H1 (cell line): ENCODE results near the gene CGREF1. TPM values are rescaled to one million over a fixed set of nuclear protein-coding genes. Genes with fewer than 3 reads are reported as not detected.
A peak's percentile ranks its signal among the peaks of the same experiment; 100 is the strongest.

Experiments
- CTCF ChIA-PET: fragments of 300-600 bp; sonication (Branson Sonifier 250); formaldehyde crosslinking; loops from one replicate; lab custom pipeline; 2021; ENCODE audit not compliant: partially characterized antibody; lab: Charles Lee
- POLR2A ChIA-PET: fragments of 300-600 bp; sonication (Branson Sonifier 250); formaldehyde crosslinking; loops from one replicate; lab custom pipeline; 2021; ENCODE audit warnings: inconsistent platforms; ENCODE audit not compliant: partially characterized antibody; lab: Charles Lee
- DNase-seq, 2 experiments: peaks; one replicate each; pipeline versions ENCODE4 v3.0.0 to v3.0.0-alpha.2; 2010 to 2022; ENCODE audit warnings: low spot score in 2 of 2, low read depth in 1 of 2, mixed read lengths in 1 of 2
- FAIRE-seq: peaks from 2 replicates; lab custom pipeline; 2011; peaks lifted over from hg19 to GRCh38; lab: Jason Lieb, UNC
- H2AFZ ChIP-seq: 2 replicates; pipeline ENCODE4 v1.8.1; 2012; ENCODE audit warnings: low read length, inconsistent platforms
- H2AK5ac ChIP-seq: 2 replicates; pipeline ENCODE4 v1.6.1; 2013; ENCODE audit warnings: low read depth, low read length
- H2BK120ac ChIP-seq: replicated peaks from 2 replicates; pipeline ENCODE3; 2013; ENCODE audit warnings: low read depth, low read length, inconsistent platforms
- H2BK12ac ChIP-seq: 2 replicates; pipeline ENCODE4 v1.6.1; 2013; ENCODE audit warnings: low read depth, low read length
- H2BK15ac ChIP-seq: 2 replicates; pipeline ENCODE4 v1.6.1; 2013; ENCODE audit warnings: low read length
- H2BK20ac ChIP-seq: 2 replicates; pipeline ENCODE4 v1.6.1; 2013; ENCODE audit warnings: low read length
- H2BK5ac ChIP-seq: 2 replicates; pipeline ENCODE4 v1.6.1; 2013; ENCODE audit warnings: low read depth, low read length
- H3K14ac ChIP-seq: 2 replicates; pipeline ENCODE4 v1.6.1; 2013; ENCODE audit warnings: inconsistent platforms; ENCODE audit not compliant: insufficient read length
- H3K18ac ChIP-seq: 2 replicates; pipeline ENCODE4 v1.6.1; 2013; ENCODE audit warnings: low read length; ENCODE audit errors: extremely low read depth
- H3K23ac ChIP-seq: 2 replicates; pipeline ENCODE4 v1.6.1; 2013; ENCODE audit warnings: inconsistent platforms; ENCODE audit not compliant: insufficient read length
- H3K23me2 ChIP-seq: 2 replicates; pipeline ENCODE4 v1.6.1; 2013; ENCODE audit warnings: low read depth, low read length
- H3K27ac ChIP-seq: 2 replicates; pipeline ENCODE4 v1.6.1; 2011; ENCODE audit warnings: low read depth, low read length, inconsistent platforms
- H3K27me3 ChIP-seq, 4 experiments: replicated peaks in 1 of 4; 1 replicate in 1 of 4; 2 replicates in 3 of 4; pipeline versions ENCODE4 v1.6.1 to v1.8.1; 2011 to 2013; ENCODE audit warnings: low read length in 3 of 4, mild to moderate bottlenecking in 3 of 4, inconsistent platforms in 2 of 4, mixed read lengths in 2 of 4, moderate library complexity in 1 of 4; ENCODE audit not compliant: control insufficient read depth in 3 of 4, insufficient read depth in 3 of 4; ENCODE audit errors: extremely low read depth in 1 of 4
- H3K36me3 ChIP-seq, 4 experiments: 2 replicates each; pipeline versions ENCODE4 v1.6.1 to v1.8.1; 2011 to 2013; ENCODE audit warnings: mild to moderate bottlenecking in 4 of 4, low read length in 3 of 4, moderate library complexity in 2 of 4, control low read depth in 1 of 4, inconsistent platforms in 1 of 4; ENCODE audit not compliant: insufficient read depth in 4 of 4, control insufficient read depth in 2 of 4
- H3K4ac ChIP-seq: replicated peaks from 2 replicates; pipeline ENCODE3; 2013; ENCODE audit warnings: low read length, low read depth, mixed read lengths, inconsistent platforms; ENCODE audit not compliant: insufficient read length
- H3K4me1 ChIP-seq, 4 experiments: replicated peaks in 1 of 4; 1 replicate in 1 of 4; 2 replicates in 3 of 4; pipeline versions ENCODE4 v1.6.1 to v1.8.1; 2011 to 2013; ENCODE audit warnings: low read length in 3 of 4, inconsistent platforms in 2 of 4, mixed read lengths in 1 of 4; ENCODE audit not compliant: insufficient read depth in 4 of 4, control insufficient read depth in 3 of 4
- H3K4me2 ChIP-seq, 2 experiments: 2 replicates each; pipeline versions ENCODE4 v1.6.1 to v1.8.1; 2011 to 2013; ENCODE audit warnings: low read depth in 2 of 2, low read length in 2 of 2, control low read depth in 1 of 2, inconsistent platforms in 1 of 2, mild to moderate bottlenecking in 1 of 2; ENCODE audit not compliant: insufficient read depth in 1 of 2
- H3K4me3 ChIP-seq, 4 experiments: fragments of 200-600, 300-600 bp in 1 of 4; sonication (generic), shearing (Covaris generic), sonication (Bioruptor Twin) in 1 of 4; 2 replicates each; pipeline versions ENCODE4 v1.5.1 to v1.8.1; 2011 to 2016; ENCODE audit warnings: low read length in 4 of 4, low read depth in 3 of 4, control low read depth in 2 of 4, inconsistent platforms in 2 of 4, mild to moderate bottlenecking in 2 of 4, mixed read lengths in 1 of 4, moderate library complexity in 1 of 4; ENCODE audit not compliant: insufficient read depth in 2 of 4; ENCODE audit errors: extremely low read depth in 1 of 4
- H3K56ac ChIP-seq: replicated peaks from 2 replicates; pipeline ENCODE3; 2013; ENCODE audit warnings: low read depth, mild to moderate bottlenecking, mixed read lengths, low read length, inconsistent platforms; ENCODE audit not compliant: insufficient read length
- H3K79me1 ChIP-seq: 2 replicates; pipeline ENCODE4 v1.6.1; 2013; ENCODE audit warnings: low read depth, low read length, control low read depth
- H3K79me2 ChIP-seq, 2 experiments: 2 replicates each; pipeline versions ENCODE4 v1.6.1 to v1.8.1; 2012 to 2013; ENCODE audit warnings: low read length in 2 of 2, mild to moderate bottlenecking in 2 of 2, inconsistent platforms in 1 of 2; ENCODE audit not compliant: insufficient read depth in 2 of 2, control insufficient read depth in 1 of 2
- H3K9ac ChIP-seq, 4 experiments: replicated peaks in 1 of 4; 1 replicate in 1 of 4; 2 replicates in 3 of 4; pipeline versions ENCODE4 v1.6.1 to v1.8.1; 2011 to 2013; ENCODE audit warnings: low read depth in 3 of 4, low read length in 3 of 4, control low read depth in 2 of 4, mild to moderate bottlenecking in 2 of 4, moderate library complexity in 2 of 4, inconsistent platforms in 1 of 4; ENCODE audit errors: extremely low read depth in 1 of 4
- H3K9me3 ChIP-seq, 2 experiments: 2 replicates each; pipeline versions ENCODE4 v1.6.1 to v1.8.1; 2012 to 2013; ENCODE audit warnings: mild to moderate bottlenecking in 2 of 2, moderate library complexity in 2 of 2, control low read depth in 1 of 2, inconsistent platforms in 1 of 2, low read depth in 1 of 2, low read length in 1 of 2, mixed read lengths in 1 of 2; ENCODE audit not compliant: insufficient read depth in 2 of 2
- H4K20me1 ChIP-seq, 2 experiments: replicated peaks in 1 of 2; 2 replicates each; pipeline versions ENCODE3 to v1.8.1; 2011 to 2013; ENCODE audit warnings: inconsistent platforms in 2 of 2, low read length in 2 of 2, mild to moderate bottlenecking in 1 of 2; ENCODE audit not compliant: insufficient read depth in 2 of 2, control insufficient read depth in 1 of 2
- H4K5ac ChIP-seq: 2 replicates; pipeline ENCODE4 v1.6.1; 2013; ENCODE audit warnings: low read length, low read depth, mixed read lengths, inconsistent platforms; ENCODE audit not compliant: insufficient read length
- H4K8ac ChIP-seq: 2 replicates; pipeline ENCODE4 v1.8.0; 2013; ENCODE audit warnings: mild to moderate bottlenecking, moderate library complexity, low read length, inconsistent platforms; ENCODE audit not compliant: insufficient read depth; ENCODE audit errors: extremely low read depth
- H4K91ac ChIP-seq: replicated peaks from 2 replicates; pipeline ENCODE3; 2013; ENCODE audit warnings: low read length, mixed read lengths, inconsistent platforms; ENCODE audit not compliant: insufficient read length
- ATF2 ChIP-seq: IDR thresholded peaks from 2 replicates; pipeline ENCODE4 v1.6.1; 2012; ENCODE audit warnings: low read length, inconsistent platforms
- CHD1 ChIP-seq: IDR thresholded peaks from 2 replicates; pipeline ENCODE4 v1.6.1; 2012; ENCODE audit warnings: low read depth, low read length, improper control_type of control experiment
- CREB1 ChIP-seq: IDR thresholded peaks from 2 replicates; pipeline ENCODE4 v1.6.1; 2012; ENCODE audit warnings: inconsistent platforms
- EZH2 ChIP-seq: fragments of 200-600 bp; sonication (generic); IDR thresholded peaks from 2 replicates; pipeline ENCODE4 v1.7.1; 2012; ENCODE audit warnings: low read depth, mild to moderate bottlenecking, moderate library complexity, low read length, inconsistent platforms; ENCODE audit not compliant: severe bottlenecking
- JUND ChIP-seq: IDR thresholded peaks from 2 replicates; pipeline ENCODE4 v1.6.1; 2011; ENCODE audit warnings: mild to moderate bottlenecking, improper control_type of control experiment, low read length
- PHF8 ChIP-seq: fragments of 200-600 bp; sonication (generic); conservative IDR thresholded peaks from 2 replicates; pipeline ENCODE4 v1.7.1; 2012; ENCODE audit warnings: low read depth, mild to moderate bottlenecking, inconsistent platforms, low read length, moderate library complexity
- SIN3A ChIP-seq, 2 experiments: IDR thresholded peaks in 1 of 2; conservative IDR thresholded peaks in 1 of 2; 2 replicates each; pipeline ENCODE4 v1.6.1; 2011 to 2012; ENCODE audit warnings: low read length in 2 of 2, improper control_type of control experiment in 1 of 2, low read depth in 1 of 2, mild to moderate bottlenecking in 1 of 2
- YY1 ChIP-seq: IDR thresholded peaks from 2 replicates; pipeline ENCODE4 v1.6.1; 2011; ENCODE audit warnings: low read depth, mild to moderate bottlenecking, low read length
- ZNF274 ChIP-seq: IDR thresholded peaks from 2 replicates; pipeline ENCODE4 v1.7.0; 2012; ENCODE audit warnings: low read length, borderline replicate concordance; ENCODE audit errors: extremely low read depth
- WGBS, 2 experiments: shearing (Covaris generic) in 1 of 2; methylation state at CpG; one replicate each; pipeline versions ENCODE4 v1.1.6 to v1.1.7; 2013 to 2015; ENCODE audit warnings: low lambda C conversion rate in 2 of 2, mixed read lengths in 2 of 2, inconsistent platforms in 1 of 2, low coverage in 1 of 2, missing lambda C conversion rate in 1 of 2; ENCODE audit not compliant: insufficient replicate concordance in 2 of 2, insufficient coverage in 1 of 2, insufficient read length in 1 of 2; ENCODE audit errors: extremely low coverage in 1 of 2, missing lambda C conversion rate in 1 of 2; 5-methylcytosine and 5-hydroxymethylcytosine counted together
- polyA plus RNA-seq, 7 experiments: library from polyadenylated mRNA; depleted of rRNA in 3 of 7; stranded (reverse) in 5 of 7; unstranded in 2 of 7; fragments of >200 nt in 5 of 7; fragments of 200-250 nt in 2 of 7; gene quantifications; 1 replicate in 5 of 7; 2 replicates in 1 of 7; 4 replicates in 1 of 7; pipeline versions ENCODE4 v1.2.1 to v1.2.3, GENCODE V29; 2011 to 2013; ENCODE audit warnings: missing spikeins in 2 of 7, mixed read lengths in 2 of 7
- total RNA-seq: library from RNA; stranded (reverse); fragmentation: NEBNext Ultra II Directional; extraction: Animal tissue kit (Norgen Biotek cat#: 25700); gene quantifications from 2 replicates; pipeline ENCODE4 v1.2.1, GENCODE V29; 2021

CGREF1 gene
- total and polyA plus RNA-seq, 2 of the 8 experiments (the other 6 are each of a cell fraction or from before 2014, with no cell fraction given): 2.5 to 3.4 TPM

GRCh38 chr2:27123302-27124150, 4.6 kb upstream of the CGREF1 start, which contains the start of gene ABHD1:
Gene ABHD1, plus strand, starts transcription at chr2:27123815. Its CDS starts 134 bp downstream, at chr2:27123949.
- FAIRE-seq (no peak), DNase-seq (peak in 1 of 2 experiments; percentile 85)
- Histone ChIP-seq H3K4me2 (peak within 1 kb of the TSS; percentile 55 to 87), H3K4ac (no peak within 1 kb of the TSS), H2BK20ac (peak within 1 kb of the TSS; percentile 64; the same call in 1 of the 2 replicates), H3K4me3 (peak within 1 kb of the TSS; percentile 33 to 68 (median 65)), H3K79me2 (no peaks in the 10 kb centered on the region), H3K56ac (no peak within 1 kb of the TSS), H2BK12ac (peak within 1 kb of the TSS; percentile 20; the same call in 1 of the 2 replicates), H3K27me3 (peaks cover 8 to 51% (median 38%) of the 10 kb centered on the region in 4 experiments), H3K9me3 (no peaks in the 10 kb centered on the region), H3K9ac (no peak within 1 kb of the TSS), H2BK120ac (peak within 1 kb of the TSS; percentile 44), H3K23ac (no peak within 1 kb of the TSS), H3K23me2 (peaks cover 11% of the 10 kb centered on the region), H3K27ac (no peak within 1 kb of the TSS), H3K14ac (no peak within 1 kb of the TSS), H3K36me3 (no peaks in the 10 kb centered on the region), H2AK5ac (no peak within 1 kb of the TSS), H4K20me1 (no peaks in the 10 kb centered on the region), H2AFZ (peak within 1 kb of the TSS; percentile 99), H3K79me1 (no peaks in the 10 kb centered on the region), H4K5ac (peak within 1 kb of the TSS; percentile 46), H2BK5ac (no peak within 1 kb of the TSS), H4K8ac (peak within 1 kb of the TSS; percentile 90), H3K4me1 (peaks cover 0 to 15% (median 9%) of the 10 kb centered on the region in 4 experiments; a peak in 6 of 7 replicates), H3K18ac (peak within 1 kb of the TSS; percentile 4; the same call in 1 of the 2 replicates), H4K91ac (no peak within 1 kb of the TSS), H2BK15ac (peak within 1 kb of the TSS; percentile 9; the same call in 1 of the 2 replicates)
- ChIA-PET CTCF (interaction anchor here (0.7 to 3.8 kb wide), 17 partner anchors 10 to 178 kb away, joined by 3 to 38 read pairs (median 3); partner anchors contain the start of gene PREB), POLR2A (interaction anchor here (0.6 to 2.7 kb wide), 11 partner anchors 8 to 125 kb away, joined by 3 to 24 read pairs (median 3); partner anchors contain the start of genes OST4 and PREB)
- WGBS, 2 experiments: 12% methylated on average over 37 of the region's 47 CpGs; no CpG with 5 or more reads in 1 of the 2 experiments
- TF ChIP-seq CREB1: 0 out of 2 replicates have a peak, but pooled peaks have one; percentile 2
- peak; percentile 64 for TF ChIP-seq PHF8
- TF ChIP-seq JUND: no peak
- no peak for TF ChIP-seq ZNF274
- peak; percentile 91 for TF ChIP-seq YY1
- TF ChIP-seq SIN3A (conservative IDR thresholded peaks at IDR 0.05 in 1 of 2, IDR thresholded peaks at IDR 0.05 in 1 of 2; ENCODE audit: low read depth in 1 of 2, low read length in 2 of 2): 0 out of 4 replicates have a peak, but pooled peaks of 1 of the 2 experiments have one; percentile 34
- no peak for TF ChIP-seq EZH2
- TF ChIP-seq ATF2: no peak
- no peak for TF ChIP-seq CHD1
